Breast epithelium (tissue), 3 donors: ENCODE data around the gene ABCC4.

Experiments used
- POLR2A ChIP-seq: fragments of 450-650 bp; IDR thresholded peaks from one replicate; pipeline ENCODE4 v1.6.1; 2016; ENCODE audit warnings: antibody characterized with exemption, mild to moderate bottlenecking, moderate library complexity
- POLR2AphosphoS5 ChIP-seq, 3 donors: sonication (generic); formaldehyde crosslinking; IDR thresholded peaks; one replicate each; pipeline ENCODE4 v1.6.1; 2017; ENCODE audit warnings: antibody characterized with exemption in 3 of 3
- TF ChIP-seq, protein P1 (sequence below), 3 donors: fragments of 450-650 bp; IDR thresholded peaks; one replicate each; pipeline ENCODE4 v1.5.1; 2016 to 2017; ENCODE audit warnings: antibody characterized with exemption in 3 of 3, mild to moderate bottlenecking in 3 of 3, moderate library complexity in 3 of 3

DNA sequence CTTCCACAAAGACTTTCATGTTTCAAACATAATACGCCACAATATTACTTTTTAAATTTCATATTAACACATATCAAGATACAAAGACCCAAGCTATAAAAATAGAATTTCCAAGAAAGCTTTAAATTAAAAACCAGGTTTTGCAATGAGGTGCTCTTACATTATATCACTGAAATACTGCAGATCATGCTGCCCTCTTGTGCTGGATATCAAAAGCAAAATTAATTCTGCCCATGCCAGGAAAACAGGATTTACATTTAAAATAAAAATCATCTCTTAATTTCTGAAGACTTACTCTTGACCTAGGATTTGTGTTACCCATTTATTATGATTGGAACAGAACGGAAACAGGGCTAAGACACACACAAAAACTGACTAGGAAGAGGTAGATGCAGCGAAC lies 145.0 kb downstream of the ABCC4 start:
- TF ChIP-seq, protein P1, sequence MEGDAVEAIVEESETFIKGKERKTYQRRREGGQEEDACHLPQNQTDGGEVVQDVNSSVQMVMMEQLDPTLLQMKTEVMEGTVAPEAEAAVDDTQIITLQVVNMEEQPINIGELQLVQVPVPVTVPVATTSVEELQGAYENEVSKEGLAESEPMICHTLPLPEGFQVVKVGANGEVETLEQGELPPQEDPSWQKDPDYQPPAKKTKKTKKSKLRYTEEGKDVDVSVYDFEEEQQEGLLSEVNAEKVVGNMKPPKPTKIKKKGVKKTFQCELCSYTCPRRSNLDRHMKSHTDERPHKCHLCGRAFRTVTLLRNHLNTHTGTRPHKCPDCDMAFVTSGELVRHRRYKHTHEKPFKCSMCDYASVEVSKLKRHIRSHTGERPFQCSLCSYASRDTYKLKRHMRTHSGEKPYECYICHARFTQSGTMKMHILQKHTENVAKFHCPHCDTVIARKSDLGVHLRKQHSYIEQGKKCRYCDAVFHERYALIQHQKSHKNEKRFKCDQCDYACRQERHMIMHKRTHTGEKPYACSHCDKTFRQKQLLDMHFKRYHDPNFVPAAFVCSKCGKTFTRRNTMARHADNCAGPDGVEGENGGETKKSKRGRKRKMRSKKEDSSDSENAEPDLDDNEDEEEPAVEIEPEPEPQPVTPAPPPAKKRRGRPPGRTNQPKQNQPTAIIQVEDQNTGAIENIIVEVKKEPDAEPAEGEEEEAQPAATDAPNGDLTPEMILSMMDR (IDR thresholded peaks at IDR 0.05), result no peak
- no peak for TF ChIP-seq POLR2A
- no peak for TF ChIP-seq POLR2AphosphoS5 (IDR thresholded peaks at IDR 0.05)
